Neural progenitor cell (in vitro differentiated cells): ENCODE results near the gene GABRB2. TPM values are rescaled to one million over a fixed set of nuclear protein-coding genes. Genes with fewer than 3 reads are reported as not detected.

Experiments
- DNase-seq: peaks from one replicate; pipeline ENCODE4 v3.0.0-alpha.2; 2016; ENCODE audit warnings: low spot score
- H2AFZ ChIP-seq: fragments of 200-600 bp; sonication (generic); replicated peaks from 2 replicates; pipeline ENCODE4 v1.6.1; 2016; ENCODE audit warnings: antibody characterized with exemption
- H3F3A ChIP-seq: fragments of 200-600 bp; sonication (generic); 2 replicates; pipeline ENCODE4 v1.6.1; 2016; ENCODE audit warnings: antibody characterized with exemption, low read depth
- H3K27ac ChIP-seq: fragments of 200-600 bp; sonication (generic); 2 replicates; pipeline ENCODE4 v1.5.1; 2016; ENCODE audit warnings: mild to moderate bottlenecking
- H3K27me3 ChIP-seq: fragments of 200-600 bp; sonication (generic); 2 replicates; pipeline ENCODE4 v1.6.1; 2016; ENCODE audit warnings: mild to moderate bottlenecking, moderate library complexity
- H3K36me3 ChIP-seq: fragments of 200-600 bp; sonication (generic); 2 replicates; pipeline ENCODE4 v1.5.1; 2016
- H3K4me1 ChIP-seq: fragments of 200-600 bp; sonication (generic); 2 replicates; pipeline ENCODE4 v1.6.1; 2016; ENCODE audit warnings: mixed run types
- H3K4me2 ChIP-seq: fragments of 200-600 bp; sonication (generic); 2 replicates; pipeline ENCODE4 v1.6.1; 2016
- H3K4me3 ChIP-seq: fragments of 200-600 bp; sonication (generic); 2 replicates; pipeline ENCODE4 v1.5.1; 2016
- H3K79me2 ChIP-seq: fragments of 200-600 bp; sonication (generic); 2 replicates; pipeline ENCODE4 v1.6.1; 2016; ENCODE audit warnings: low read depth
- H3K9ac ChIP-seq: fragments of 200-600 bp; sonication (generic); 2 replicates; pipeline ENCODE4 v1.6.1; 2016
- H3K9me3 ChIP-seq: fragments of 200-600 bp; sonication (generic); 2 replicates; pipeline ENCODE4 v1.5.1; 2016; ENCODE audit warnings: low read depth
- H4K20me1 ChIP-seq: fragments of 200-600 bp; sonication (generic); 2 replicates; pipeline ENCODE4 v1.6.1; 2016; ENCODE audit warnings: low read depth
- H3K27ac Mint-ChIP-seq: 3 replicates; pipeline ENCODE4 v1.8.0; 2021; ENCODE audit warnings: mixed read lengths
- H3K27me3 Mint-ChIP-seq: 2 replicates; pipeline ENCODE4 v1.8.0; 2022; ENCODE audit warnings: low read depth, mild to moderate bottlenecking, inconsistent platforms, moderate library complexity, mixed read lengths; ENCODE audit not compliant: insufficient read depth
- H3K36me3 Mint-ChIP-seq: 3 replicates; pipeline ENCODE4 v1.8.0; 2021; ENCODE audit warnings: mixed read lengths
- H3K4me1 Mint-ChIP-seq: 3 replicates; pipeline ENCODE4 v1.8.0; 2021; ENCODE audit warnings: mixed read lengths
- H3K4me3 Mint-ChIP-seq: 3 replicates; pipeline ENCODE4 v1.8.0; 2021; ENCODE audit warnings: mild to moderate bottlenecking, moderate library complexity, mixed read lengths
- H3K9me3 Mint-ChIP-seq: 3 replicates; pipeline ENCODE4 v1.8.0; 2020; ENCODE audit warnings: mixed read lengths
- EZH2 ChIP-seq: fragments of 200-600 bp; sonication (generic); IDR thresholded peaks from 2 replicates; pipeline ENCODE4 v1.6.1; 2017; ENCODE audit warnings: antibody characterized with exemption, mild to moderate bottlenecking, moderate library complexity
- EZH2phosphoT487 ChIP-seq: fragments of 200-600 bp; sonication (generic); IDR thresholded peaks from 2 replicates; pipeline ENCODE4 v1.6.1; 2017; ENCODE audit warnings: antibody characterized with exemption
- total RNA-seq: library from RNA; depleted of rRNA; stranded (reverse); fragments of >200 nt; gene quantifications from 2 replicates; pipeline ENCODE4 v1.2.3, GENCODE V29; 2015; ENCODE audit warnings: low replicate concordance
- TF ChIP-seq, protein P1 (sequence below): fragments of 200-600 bp; sonication (generic); IDR thresholded peaks from 2 replicates; pipeline ENCODE4 v1.5.1; 2017; ENCODE audit warnings: antibody characterized with exemption, mild to moderate bottlenecking

GABRB2 gene
- total RNA-seq, 1 donor from 2014 or later: 0.58 TPM

DNA sequence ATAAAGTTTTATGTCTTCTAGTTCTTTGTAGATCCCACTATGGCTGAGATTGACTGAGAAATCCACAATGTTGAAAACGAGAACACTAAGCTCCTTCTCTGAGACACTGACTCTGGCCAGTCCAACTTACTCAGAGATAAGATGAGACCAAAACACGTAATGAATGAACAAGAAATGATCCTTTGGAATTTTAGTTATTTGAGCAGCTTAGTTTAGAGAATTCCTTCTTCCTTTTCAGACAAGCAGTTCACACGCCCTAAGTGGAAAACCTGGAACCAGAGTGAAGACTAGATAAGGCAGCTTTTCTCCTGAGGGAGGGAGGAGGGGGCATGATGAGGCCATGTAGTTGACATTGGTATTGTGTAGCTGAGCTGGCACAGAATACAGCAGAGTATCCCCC is 139.6 kb downstream of the GABRB2 start:
- Mint-ChIP-seq H3K4me1 (no peaks in the 10 kb centered on the region), H3K27me3 (no peaks in the 10 kb centered on the region), H3K4me3 (no peak overlapping the region), H3K36me3 (no peaks in the 10 kb centered on the region), H3K9me3 (no peaks in the 10 kb centered on the region), H3K27ac (no peak overlapping the region)
- no peaks in the 10 kb centered on the region for H4K20me1 ChIP-seq
- H3K36me3 ChIP-seq: no peaks in the 10 kb centered on the region
- no peaks in the 10 kb centered on the region for H3K27me3 ChIP-seq
- no peak for TF ChIP-seq EZH2phosphoT487
- TF ChIP-seq, protein P1, sequence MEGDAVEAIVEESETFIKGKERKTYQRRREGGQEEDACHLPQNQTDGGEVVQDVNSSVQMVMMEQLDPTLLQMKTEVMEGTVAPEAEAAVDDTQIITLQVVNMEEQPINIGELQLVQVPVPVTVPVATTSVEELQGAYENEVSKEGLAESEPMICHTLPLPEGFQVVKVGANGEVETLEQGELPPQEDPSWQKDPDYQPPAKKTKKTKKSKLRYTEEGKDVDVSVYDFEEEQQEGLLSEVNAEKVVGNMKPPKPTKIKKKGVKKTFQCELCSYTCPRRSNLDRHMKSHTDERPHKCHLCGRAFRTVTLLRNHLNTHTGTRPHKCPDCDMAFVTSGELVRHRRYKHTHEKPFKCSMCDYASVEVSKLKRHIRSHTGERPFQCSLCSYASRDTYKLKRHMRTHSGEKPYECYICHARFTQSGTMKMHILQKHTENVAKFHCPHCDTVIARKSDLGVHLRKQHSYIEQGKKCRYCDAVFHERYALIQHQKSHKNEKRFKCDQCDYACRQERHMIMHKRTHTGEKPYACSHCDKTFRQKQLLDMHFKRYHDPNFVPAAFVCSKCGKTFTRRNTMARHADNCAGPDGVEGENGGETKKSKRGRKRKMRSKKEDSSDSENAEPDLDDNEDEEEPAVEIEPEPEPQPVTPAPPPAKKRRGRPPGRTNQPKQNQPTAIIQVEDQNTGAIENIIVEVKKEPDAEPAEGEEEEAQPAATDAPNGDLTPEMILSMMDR: no peak
- TF ChIP-seq EZH2: no peak
- H3K4me3 ChIP-seq: no peak overlapping the region
- no peaks in the 10 kb centered on the region for H3K79me2 ChIP-seq
- H3K27ac ChIP-seq: no peak overlapping the region
- H3K4me2 ChIP-seq: no peak overlapping the region
- no peak overlapping the region for H3K9ac ChIP-seq
- no peaks in the 10 kb centered on the region for H3K4me1 ChIP-seq
- H3F3A ChIP-seq: no peaks in the 10 kb centered on the region
- DNase-seq: no peak
- no peaks in the 10 kb centered on the region for H3K9me3 ChIP-seq
- H2AFZ ChIP-seq: no peak overlapping the region

DNA sequence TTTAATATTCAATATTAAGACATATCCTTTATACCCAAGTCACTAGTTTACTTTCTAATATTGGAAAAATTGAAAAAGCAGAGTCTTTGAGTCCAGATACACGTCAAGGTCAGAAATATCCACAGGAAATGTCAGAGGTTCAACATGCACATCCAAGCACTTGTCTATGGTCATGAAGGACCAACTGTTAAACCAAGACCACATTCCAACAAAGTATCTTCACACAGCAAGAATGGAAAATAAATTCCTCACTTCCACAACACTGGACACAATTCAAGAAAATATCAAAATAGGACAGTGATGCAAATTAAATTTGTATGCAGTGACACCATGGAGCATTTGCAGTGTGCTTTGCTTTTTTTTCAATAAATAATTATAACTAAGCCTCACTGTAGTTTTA is 142.5 kb downstream of the GABRB2 start:
- Histone ChIP-seq H3K9ac (no peak overlapping the region), H3K4me1 (no peaks in the 10 kb centered on the region), H3K79me2 (no peaks in the 10 kb centered on the region), H3K27me3 (no peaks in the 10 kb centered on the region), H3K4me2 (no peak overlapping the region), H2AFZ (no peak overlapping the region), H3F3A (no peaks in the 10 kb centered on the region), H3K4me3 (no peak overlapping the region), H3K9me3 (no peaks in the 10 kb centered on the region), H3K27ac (no peak overlapping the region), H4K20me1 (no peaks in the 10 kb centered on the region), H3K36me3 (no peaks in the 10 kb centered on the region)
- Mint-ChIP-seq H3K4me3 (no peak overlapping the region), H3K4me1 (no peaks in the 10 kb centered on the region), H3K36me3 (no peaks in the 10 kb centered on the region), H3K27ac (no peak overlapping the region), H3K27me3 (no peaks in the 10 kb centered on the region), H3K9me3 (no peaks in the 10 kb centered on the region)
- DNase-seq: no peak
- TF ChIP-seq, protein P1: no peak
- TF ChIP-seq EZH2phosphoT487: no peak
- no peak for TF ChIP-seq EZH2

GRCh38 chr5:161403121-161403520 is 143.4 kb downstream of the GABRB2 start:
- no peaks in the 10 kb centered on the region for H3K9me3 ChIP-seq
- H3K79me2 ChIP-seq: no peaks in the 10 kb centered on the region
- Mint-ChIP-seq H3K9me3 (no peaks in the 10 kb centered on the region), H3K4me1 (no peaks in the 10 kb centered on the region), H3K36me3 (no peaks in the 10 kb centered on the region), H3K27me3 (no peaks in the 10 kb centered on the region), H3K27ac (no peak overlapping the region), H3K4me3 (no peak overlapping the region)
- no peaks in the 10 kb centered on the region for H3K27me3 ChIP-seq
- H3K27ac ChIP-seq: no peak overlapping the region
- DNase-seq: no peak
- no peak overlapping the region for H3K4me2 ChIP-seq
- H3K4me3 ChIP-seq: no peak overlapping the region
- H2AFZ ChIP-seq: no peak overlapping the region
- no peaks in the 10 kb centered on the region for H3K36me3 ChIP-seq
- no peak overlapping the region for H3K9ac ChIP-seq
- H4K20me1 ChIP-seq: no peaks in the 10 kb centered on the region
- H3K4me1 ChIP-seq: no peaks in the 10 kb centered on the region
- H3F3A ChIP-seq: no peaks in the 10 kb centered on the region
- TF ChIP-seq, protein P1: no peak
- TF ChIP-seq EZH2phosphoT487 (no peak), EZH2 (no peak)

- H3K9me3 ChIP-seq: no peaks in the 10 kb centered on the region
- H3F3A ChIP-seq: no peaks in the 10 kb centered on the region
- H3K36me3 Mint-ChIP-seq: no peaks in the 10 kb centered on the region
Observed at GRCh38 chr5:161400583-161400982, 145.9 kb downstream of the GABRB2 start.

More at GRCh38 chr5:161400583-161400982, 145.9 kb downstream of the GABRB2 start:
- no peaks in the 10 kb centered on the region for H3K27me3 ChIP-seq
- no peak overlapping the region for H3K4me3 ChIP-seq
- no peak overlapping the region for H3K27ac ChIP-seq
- Mint-ChIP-seq H3K27ac (no peak overlapping the region), H3K4me3 (no peak overlapping the region), H3K27me3 (no peaks in the 10 kb centered on the region), H3K9me3 (no peaks in the 10 kb centered on the region), H3K4me1 (no peaks in the 10 kb centered on the region)
- H3K79me2 ChIP-seq: no peaks in the 10 kb centered on the region
- H3K36me3 ChIP-seq: no peaks in the 10 kb centered on the region
- H3K9ac ChIP-seq: no peak overlapping the region
- no peaks in the 10 kb centered on the region for H3K4me1 ChIP-seq
- TF ChIP-seq EZH2phosphoT487 (no peak), EZH2 (no peak)
- TF ChIP-seq, protein P1: no peak
- no peak for DNase-seq
- H4K20me1 ChIP-seq: no peaks in the 10 kb centered on the region
- no peak overlapping the region for H2AFZ ChIP-seq
- H3K4me2 ChIP-seq: no peak overlapping the region
